CD4-positive, alpha-beta T cell treated with Interleukin-2 at 100 ng/mL for 4 hours (primary cell): ENCODE results near the gene PTGIR.

ENCODE experiments used
- DNase-seq: peaks from one replicate; pipeline ENCODE4 v3.0.0-alpha.2; 2020; ENCODE audit warnings: low spot score

PTGIR gene

GRCh38 chr19:46614114-46614722 is 10.7 kb downstream of the PTGIR start:
- DNase-seq, result peak; percentile 83

- no peak for DNase-seq
Observed at GRCh38 chr19:46613525-46613924, 11.4 kb downstream of the PTGIR start.

- DNase-seq, result no peak
Observed at GRCh38 chr19:46611776-46612175, 13.1 kb downstream of the PTGIR start.

- peak; percentile 43 for DNase-seq
Observed at GRCh38 chr19:46610851-46611770, 13.8 kb downstream of the PTGIR start.

- no peak for DNase-seq
Observed at GRCh38 chr19:46610413-46610775, 14.5 kb downstream of the PTGIR start.

- no peak for DNase-seq
Observed at GRCh38 chr19:46609511-46610412, 15.1 kb downstream of the PTGIR start.

GRCh38 chr19:46608581-46609345 is 16.1 kb downstream of the PTGIR start:
- DNase-seq, result no peak

- no peak for DNase-seq
Observed at GRCh38 chr19:46608178-46608577, 16.7 kb downstream of the PTGIR start.

GRCh38 chr19:46607448-46607841 is 17.4 kb downstream of the PTGIR start:
- no peak for DNase-seq

- no peak for DNase-seq
Observed at GRCh38 chr19:46606681-46607447, 18.0 kb downstream of the PTGIR start.

GRCh38 chr19:46606019-46606418 is 18.9 kb downstream of the PTGIR start:
- DNase-seq, result no peak

GRCh38 chr19:46605356-46605821 is 19.5 kb downstream of the PTGIR start:
- no peak for DNase-seq

- DNase-seq, result no peak
Observed at GRCh38 chr19:46604781-46605355, 20.0 kb downstream of the PTGIR start.

- no peak for DNase-seq
Observed at GRCh38 chr19:46603752-46604231, 21.1 kb downstream of the PTGIR start.

GRCh38 chr19:46603195-46603637 is 21.7 kb downstream of the PTGIR start:
- DNase-seq, result no peak

- no peak for DNase-seq
Observed at GRCh38 chr19:46602392-46603194, 22.3 kb downstream of the PTGIR start.

- no peak for DNase-seq
Observed at GRCh38 chr19:46601318-46602224, 23.3 kb downstream of the PTGIR start, which contains the start of gene CALM3. Gene CALM3 (plus strand): TSS chr19:46601330. CDS start chr19:46601435, 105 bp downstream.
